B cell (primary cell): ENCODE results near the gene RNF175.

Experiments
- CTCF ChIP-seq: fragments of 200-600 bp; IDR thresholded peaks from one replicate; pipeline ENCODE4 v1.8.0; 2022; ENCODE audit warnings: antibody characterized with exemption, mild to moderate bottlenecking
- EZH2 ChIP-seq: IDR thresholded peaks from 2 replicates; pipeline ENCODE4 v1.6.1; 2012; ENCODE audit warnings: borderline replicate concordance, low read depth, mild to moderate bottlenecking, moderate library complexity, low read length; ENCODE audit not compliant: insufficient read depth, poor library complexity, severe bottlenecking

GRCh38 chr4:153669838-153670237 is 90.0 kb downstream of the RNF175 start:
- TF ChIP-seq CTCF (no peak), EZH2 (no peak)
